Measurements from ENCODE around the gene SMG1.

DNA sequence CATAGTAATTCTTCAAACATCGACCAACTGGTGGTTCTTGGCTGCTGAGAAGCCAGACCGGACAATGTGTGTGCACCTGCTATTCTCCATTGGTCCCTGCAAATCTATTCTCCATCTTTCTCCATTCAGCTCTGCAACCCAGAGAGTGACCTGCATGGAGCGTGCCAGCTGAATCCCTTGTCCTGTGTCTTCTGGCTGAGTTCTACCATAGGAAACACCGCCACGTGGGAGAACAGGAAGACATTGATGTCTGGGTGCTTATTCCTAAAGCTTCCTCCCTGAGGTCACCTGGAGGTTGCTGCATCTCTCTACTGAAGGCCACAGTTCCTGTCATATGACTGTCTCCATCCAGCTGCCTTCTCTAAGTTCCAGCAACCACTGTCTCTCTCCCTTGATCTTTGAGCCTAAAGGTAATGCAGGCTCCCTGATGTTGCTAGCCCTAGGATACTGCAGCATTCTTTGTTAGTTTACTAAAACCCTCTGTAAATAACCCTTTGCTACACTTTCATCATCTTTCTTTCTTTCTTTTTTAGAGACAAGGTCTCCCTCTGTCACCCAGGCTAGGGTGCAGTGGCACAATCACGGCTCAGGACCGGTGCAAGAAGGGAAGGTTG lies 10.6 kb upstream of the SMG1 start:
- TF ChIP-seq, protein P1, sequence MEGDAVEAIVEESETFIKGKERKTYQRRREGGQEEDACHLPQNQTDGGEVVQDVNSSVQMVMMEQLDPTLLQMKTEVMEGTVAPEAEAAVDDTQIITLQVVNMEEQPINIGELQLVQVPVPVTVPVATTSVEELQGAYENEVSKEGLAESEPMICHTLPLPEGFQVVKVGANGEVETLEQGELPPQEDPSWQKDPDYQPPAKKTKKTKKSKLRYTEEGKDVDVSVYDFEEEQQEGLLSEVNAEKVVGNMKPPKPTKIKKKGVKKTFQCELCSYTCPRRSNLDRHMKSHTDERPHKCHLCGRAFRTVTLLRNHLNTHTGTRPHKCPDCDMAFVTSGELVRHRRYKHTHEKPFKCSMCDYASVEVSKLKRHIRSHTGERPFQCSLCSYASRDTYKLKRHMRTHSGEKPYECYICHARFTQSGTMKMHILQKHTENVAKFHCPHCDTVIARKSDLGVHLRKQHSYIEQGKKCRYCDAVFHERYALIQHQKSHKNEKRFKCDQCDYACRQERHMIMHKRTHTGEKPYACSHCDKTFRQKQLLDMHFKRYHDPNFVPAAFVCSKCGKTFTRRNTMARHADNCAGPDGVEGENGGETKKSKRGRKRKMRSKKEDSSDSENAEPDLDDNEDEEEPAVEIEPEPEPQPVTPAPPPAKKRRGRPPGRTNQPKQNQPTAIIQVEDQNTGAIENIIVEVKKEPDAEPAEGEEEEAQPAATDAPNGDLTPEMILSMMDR (IDR thresholded peaks at IDR 0.05; ENCODE audit: low read length), result no peak
- no peak for TF ChIP-seq EZH2 (IDR thresholded peaks at IDR 0.05; ENCODE audit: borderline replicate concordance, low read length)

All from OCI-LY1 (cell line).